ENCODE data around the gene SYCP3. TPM values are rescaled to one million over a fixed set of nuclear protein-coding genes. Genes with fewer than 3 reads are reported as not detected.
A peak's percentile ranks its signal among the peaks of the same experiment; 100 is the strongest.

The SYCP3 gene
- total RNA-seq, 1 experiment from 2014 or later = 0.04 TPM

GRCh38 chr12:101769865-101770264 lies 30.6 kb upstream of the SYCP3 start:
- no peaks in the 10 kb centered on the region for H3K36me3 ChIP-seq
- no peaks in the 10 kb centered on the region for H3K9me3 ChIP-seq (replicated peaks)
- no peak overlapping the region for H3K27ac ChIP-seq
- H3K4me1 ChIP-seq = no peaks in the 10 kb centered on the region
- H3K27me3 ChIP-seq = no peaks in the 10 kb centered on the region
- H3K4me3 ChIP-seq = no peak overlapping the region
- DNase-seq = no peak

GRCh38 chr12:101768781-101769180 lies 29.5 kb upstream of the SYCP3 start:
- no peaks in the 10 kb centered on the region for H3K27me3 ChIP-seq
- no peak for DNase-seq
- no peaks in the 10 kb centered on the region for H3K4me1 ChIP-seq
- no peak overlapping the region for H3K4me3 ChIP-seq
- H3K27ac ChIP-seq = no peak overlapping the region
- no peaks in the 10 kb centered on the region for H3K36me3 ChIP-seq
- no peaks in the 10 kb centered on the region for H3K9me3 ChIP-seq (replicated peaks)

- Histone ChIP-seq H3K4me1 (no peaks in the 10 kb centered on the region), H3K36me3 (no peaks in the 10 kb centered on the region), H3K4me3 (no peak overlapping the region), H3K27me3 (no peaks in the 10 kb centered on the region), H3K9me3 (replicated peaks) (no peaks in the 10 kb centered on the region), H3K27ac (no peak overlapping the region)
- no peak for DNase-seq
Observed at GRCh38 chr12:101767537-101767936, 28.3 kb upstream of the SYCP3 start.

- Histone ChIP-seq H3K4me1 (no peaks in the 10 kb centered on the region), H3K36me3 (no peaks in the 10 kb centered on the region), H3K9me3 (replicated peaks) (no peaks in the 10 kb centered on the region), H3K4me3 (no peak overlapping the region), H3K27ac (no peak overlapping the region), H3K27me3 (no peaks in the 10 kb centered on the region)
- no peak for DNase-seq
Observed at GRCh38 chr12:101764051-101764792, 25.0 kb upstream of the SYCP3 start.

GRCh38 chr12:101763246-101763931 lies 24.1 kb upstream of the SYCP3 start:
- Histone ChIP-seq H3K27me3 (no peaks in the 10 kb centered on the region), H3K36me3 (no peaks in the 10 kb centered on the region), H3K9me3 (replicated peaks) (no peaks in the 10 kb centered on the region), H3K4me3 (no peak overlapping the region), H3K4me1 (no peaks in the 10 kb centered on the region), H3K27ac (no peak overlapping the region)
- no peak for DNase-seq

GRCh38 chr12:101761781-101762180 lies 22.5 kb upstream of the SYCP3 start:
- no peaks in the 10 kb centered on the region for H3K36me3 ChIP-seq
- H3K4me3 ChIP-seq = no peak overlapping the region
- no peak overlapping the region for H3K27ac ChIP-seq

GRCh38 chr12:101761350-101761749 lies 22.1 kb upstream of the SYCP3 start:
- no peak overlapping the region for H3K4me3 ChIP-seq
- no peaks in the 10 kb centered on the region for H3K4me1 ChIP-seq
- no peaks in the 10 kb centered on the region for H3K9me3 ChIP-seq (replicated peaks)
- no peaks in the 10 kb centered on the region for H3K27me3 ChIP-seq
- DNase-seq = no peak
- no peaks in the 10 kb centered on the region for H3K36me3 ChIP-seq
- no peak overlapping the region for H3K27ac ChIP-seq

More at GRCh38 chr12:101761781-101762180, 22.5 kb upstream of the SYCP3 start:
- Histone ChIP-seq H3K9me3 (replicated peaks) (no peaks in the 10 kb centered on the region), H3K4me1 (no peaks in the 10 kb centered on the region), H3K27me3 (no peaks in the 10 kb centered on the region)
- DNase-seq = no peak

- Histone ChIP-seq H3K27me3 (no peaks in the 10 kb centered on the region), H3K36me3 (no peaks in the 10 kb centered on the region), H3K9me3 (replicated peaks) (no peaks in the 10 kb centered on the region), H3K4me1 (no peaks in the 10 kb centered on the region), H3K27ac (no peak overlapping the region), H3K4me3 (no peak overlapping the region)
- DNase-seq = peak in 1 of 2 experiments; percentile 48
Observed at GRCh38 chr12:101759396-101760047, 20.3 kb upstream of the SYCP3 start.

- H3K4me1 ChIP-seq = no peaks in the 10 kb centered on the region
- H3K9me3 ChIP-seq (replicated peaks) = no peaks in the 10 kb centered on the region
- no peak overlapping the region for H3K4me3 ChIP-seq
- H3K36me3 ChIP-seq = no peaks in the 10 kb centered on the region
- H3K27me3 ChIP-seq = no peaks in the 10 kb centered on the region
- no peak for DNase-seq
- no peak overlapping the region for H3K27ac ChIP-seq
Observed at GRCh38 chr12:101750152-101750551, 10.9 kb upstream of the SYCP3 start.

GRCh38 chr12:101749657-101750056 lies 10.4 kb upstream of the SYCP3 start:
- no peak overlapping the region for H3K27ac ChIP-seq
- DNase-seq = peak; percentile 13 to 20
- no peaks in the 10 kb centered on the region for H3K4me1 ChIP-seq
- H3K9me3 ChIP-seq (replicated peaks) = no peaks in the 10 kb centered on the region
- no peaks in the 10 kb centered on the region for H3K27me3 ChIP-seq
- no peak overlapping the region for H3K4me3 ChIP-seq
- no peaks in the 10 kb centered on the region for H3K36me3 ChIP-seq

GRCh38 chr12:101748907-101749306 lies 9.6 kb upstream of the SYCP3 start:
- no peak for DNase-seq
- H3K27ac ChIP-seq = no peak overlapping the region

GRCh38 chr12:101747697-101748096 lies 8.4 kb upstream of the SYCP3 start:
- Histone ChIP-seq H3K4me3 (no peak overlapping the region), H3K36me3 (no peaks in the 10 kb centered on the region), H3K9me3 (replicated peaks) (no peaks in the 10 kb centered on the region), H3K4me1 (no peaks in the 10 kb centered on the region), H3K27ac (no peak overlapping the region), H3K27me3 (no peaks in the 10 kb centered on the region)
- DNase-seq = no peak

More at GRCh38 chr12:101748907-101749306, 9.6 kb upstream of the SYCP3 start:
- H3K4me1 ChIP-seq = no peaks in the 10 kb centered on the region
- H3K27me3 ChIP-seq = no peaks in the 10 kb centered on the region
- H3K9me3 ChIP-seq (replicated peaks) = no peaks in the 10 kb centered on the region
- H3K36me3 ChIP-seq = no peaks in the 10 kb centered on the region
- no peak overlapping the region for H3K4me3 ChIP-seq

GRCh38 chr12:101746661-101747060 lies 7.4 kb upstream of the SYCP3 start:
- H3K27ac ChIP-seq = no peak overlapping the region
- H3K27me3 ChIP-seq = no peaks in the 10 kb centered on the region
- no peaks in the 10 kb centered on the region for H3K4me1 ChIP-seq
- no peak overlapping the region for H3K4me3 ChIP-seq
- H3K36me3 ChIP-seq = no peaks in the 10 kb centered on the region
- DNase-seq = no peak
- H3K9me3 ChIP-seq (replicated peaks) = no peaks in the 10 kb centered on the region

- no peak for DNase-seq
- H3K27me3 ChIP-seq = no peaks in the 10 kb centered on the region
- H3K4me3 ChIP-seq = no peak overlapping the region
- H3K9me3 ChIP-seq (replicated peaks) = no peaks in the 10 kb centered on the region
- H3K36me3 ChIP-seq = no peaks in the 10 kb centered on the region
- no peak overlapping the region for H3K27ac ChIP-seq
- no peaks in the 10 kb centered on the region for H3K4me1 ChIP-seq
Observed at GRCh38 chr12:101746196-101746595, 6.9 kb upstream of the SYCP3 start.

- Histone ChIP-seq H3K36me3 (no peaks in the 10 kb centered on the region), H3K27ac (no peak overlapping the region), H3K9me3 (replicated peaks) (no peaks in the 10 kb centered on the region), H3K4me1 (no peaks in the 10 kb centered on the region), H3K27me3 (no peaks in the 10 kb centered on the region), H3K4me3 (no peak overlapping the region)
- DNase-seq = no peak
Observed at GRCh38 chr12:101745481-101745880, 6.2 kb upstream of the SYCP3 start.
